ENCODE measurements around the gene TLR7. TPM values are rescaled to one million over a fixed set of nuclear protein-coding genes. Genes with fewer than 3 reads are reported as not detected.

The TLR7 gene
- total RNA-seq (2014; rRNA removed; shearing (Covaris generic)) = 0.06 TPM in 1 of 2 replicates, not detected in the other

DNA sequence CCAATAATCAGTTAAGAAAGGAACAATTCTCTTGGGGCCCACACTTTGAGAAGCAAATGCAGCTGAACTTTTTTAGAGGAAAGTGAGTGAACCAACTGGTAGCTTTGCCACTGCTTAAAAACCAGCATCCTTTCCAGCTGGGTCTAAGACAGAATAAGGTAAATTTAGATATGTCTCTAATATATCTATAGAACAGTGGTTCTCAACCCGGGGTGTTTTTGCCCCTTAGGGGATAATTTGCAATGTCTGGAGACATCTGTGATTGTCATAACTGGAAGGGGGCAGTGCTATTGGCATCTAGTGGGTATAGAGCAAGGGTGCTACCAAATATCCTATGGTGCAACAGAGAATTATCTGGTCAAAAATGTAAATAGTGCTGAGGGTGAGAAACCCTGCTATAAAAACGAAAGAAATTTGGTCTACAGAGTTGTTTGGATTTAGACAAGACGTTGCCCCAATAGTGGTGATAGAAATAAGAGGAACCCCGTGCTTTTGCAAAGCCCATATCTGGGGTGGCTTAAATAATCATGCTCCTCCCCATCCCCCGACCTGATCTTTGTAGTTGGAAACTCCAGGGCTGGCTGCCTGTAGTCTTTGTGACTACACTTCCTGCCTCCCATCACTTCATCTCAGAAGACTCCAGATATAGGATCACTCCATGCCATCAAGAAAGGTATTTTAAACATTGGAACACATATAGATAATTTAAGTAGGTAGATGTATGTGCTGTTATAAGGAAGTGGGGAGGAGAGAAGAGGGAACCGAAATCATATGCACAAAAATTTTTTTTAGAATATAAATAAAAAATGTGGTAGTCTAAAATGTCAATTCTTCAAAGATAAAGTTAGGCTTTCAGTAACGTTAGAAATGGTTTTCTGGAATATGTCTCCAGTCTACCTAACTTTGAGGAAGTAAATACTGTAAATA, at the start of gene TLR7:
Gene TLR7 (plus strand): TSS at position 622 of the 927 bp plus-strand sequence. CDS start 507 bp downstream, outside the sequence.
- DNase-seq (ENCODE audit: low read depth) = no peak

DNA sequence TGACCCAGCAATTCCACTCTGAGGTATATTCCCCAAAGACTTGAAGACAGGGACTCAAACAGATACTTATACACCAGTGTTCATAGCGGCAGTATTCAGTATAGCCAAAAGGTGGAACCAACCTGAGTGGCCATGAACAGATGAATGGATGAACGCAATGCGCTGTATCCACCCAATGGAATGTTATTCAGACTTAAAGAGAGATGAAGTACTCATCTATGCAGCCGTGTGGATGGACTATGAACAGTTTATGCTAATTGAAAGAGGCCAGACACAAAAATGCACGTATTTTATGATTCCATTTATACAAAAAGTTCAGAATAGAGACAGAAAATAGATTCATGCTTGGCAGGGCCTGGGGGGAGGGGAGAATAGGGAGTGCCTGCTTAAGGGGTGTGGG, 49.3 kb upstream of the TLR7 start:
- DNase-seq (ENCODE audit: low read depth) = no peak

DNA sequence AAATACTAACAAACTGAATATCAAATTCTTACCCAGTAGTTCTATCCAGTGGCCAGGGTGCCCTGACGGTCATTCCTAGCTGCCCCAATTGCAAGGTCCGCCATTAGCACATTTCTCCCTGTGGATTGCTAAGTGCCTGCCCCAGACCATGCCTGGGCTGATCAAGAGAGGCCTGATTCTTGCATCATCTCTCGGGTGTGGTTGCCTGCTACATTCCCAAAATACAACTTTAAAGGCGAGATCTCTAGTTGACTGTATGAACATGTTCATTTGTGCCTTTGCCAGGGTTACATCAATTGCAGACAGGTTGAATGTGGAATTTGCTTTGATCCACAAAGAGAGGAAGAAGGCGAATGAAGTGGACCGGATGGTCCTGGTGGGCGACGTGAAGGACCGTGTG, 47.6 kb upstream of the TLR7 start:
- no peak for DNase-seq (ENCODE audit: low read depth)

DNA sequence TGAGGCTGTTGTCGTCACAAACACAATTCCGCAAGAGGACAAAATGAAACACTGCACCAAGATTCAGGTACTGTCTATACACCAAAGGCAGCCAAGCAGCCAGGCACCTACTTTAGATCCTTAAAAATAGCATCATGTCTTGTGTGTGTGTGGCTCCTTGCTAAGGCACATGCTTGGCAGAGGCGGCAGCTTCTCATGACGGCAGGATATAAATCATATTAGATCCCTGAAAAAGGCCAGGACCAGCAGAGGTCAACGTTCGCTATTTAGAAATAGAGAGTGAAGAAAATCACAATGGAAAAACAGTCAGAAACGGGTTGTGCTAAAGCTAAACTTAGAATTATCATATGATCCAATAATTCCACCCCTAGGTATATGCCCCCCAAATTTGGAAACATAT, 46.1 kb upstream of the TLR7 start:
- DNase-seq (ENCODE audit: low read depth) = no peak

DNA sequence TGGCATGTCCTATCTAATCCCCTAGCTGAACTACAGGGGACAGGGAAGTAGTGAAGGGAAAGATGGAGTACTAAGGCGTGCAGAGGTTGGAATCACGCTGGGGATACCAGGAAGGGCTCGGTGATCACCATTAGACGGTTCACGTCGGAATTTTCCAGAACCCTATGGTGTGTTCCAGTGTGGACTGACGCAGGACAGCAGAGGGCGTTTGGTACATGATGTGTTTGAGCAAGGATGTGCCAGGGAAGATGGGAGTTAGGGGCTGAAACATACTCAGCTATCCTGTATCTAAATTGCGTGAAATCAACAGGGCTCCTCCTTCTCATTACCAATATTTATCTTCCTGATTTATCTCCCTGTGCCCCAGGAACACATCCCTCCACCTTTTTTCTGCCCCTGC, 41.9 kb upstream of the TLR7 start:
- no peak for DNase-seq (ENCODE audit: low read depth)

DNA sequence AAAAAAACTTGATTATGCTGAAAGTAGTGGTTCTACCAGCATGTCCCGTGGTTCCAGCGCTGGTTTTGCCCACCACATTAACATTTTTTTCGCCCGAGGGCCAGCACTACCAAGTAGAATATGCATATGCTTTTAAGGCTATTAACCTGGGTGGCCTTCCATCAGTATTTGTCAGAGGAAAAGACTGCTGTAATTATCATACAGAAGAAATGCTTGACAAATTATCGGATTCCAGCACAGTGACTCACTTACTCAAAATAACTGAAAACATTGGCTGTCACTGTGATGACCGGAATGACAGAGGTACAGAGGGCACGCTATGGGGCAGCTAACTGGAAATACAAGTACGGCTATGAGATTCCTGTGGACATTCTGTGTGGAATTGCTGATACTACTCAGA, 41.1 kb upstream of the TLR7 start:
- peak; percentile 8 for DNase-seq (ENCODE audit: low read depth)

DNA sequence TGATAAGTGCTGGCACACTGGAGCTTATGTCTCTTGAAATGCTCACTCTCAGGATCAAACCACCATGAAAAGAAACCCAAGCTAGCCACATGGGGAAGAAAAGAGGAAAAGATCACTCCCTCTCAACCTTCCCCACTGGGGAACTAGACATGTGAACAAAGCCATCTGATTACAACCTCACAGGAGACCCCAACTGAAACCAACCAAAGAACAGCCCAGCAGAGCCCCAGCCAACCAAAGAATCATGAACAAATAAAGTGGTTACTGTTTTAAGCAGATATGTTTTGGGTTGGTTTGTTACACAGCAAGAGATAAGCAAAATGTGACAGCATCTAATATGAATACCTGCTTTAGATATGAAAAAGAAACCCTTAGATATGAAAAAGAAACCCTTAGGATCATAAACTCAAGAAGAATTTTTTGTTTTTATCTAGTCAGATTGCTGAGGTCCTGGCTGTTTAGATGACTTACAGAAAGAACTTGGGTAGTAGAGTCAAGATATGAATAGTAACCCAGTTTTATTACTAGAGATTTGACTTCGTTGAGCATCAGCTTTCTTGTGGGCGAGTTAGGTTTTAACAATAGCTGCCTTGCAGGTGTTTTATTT, 23.7 kb upstream of the TLR7 start:
- no peak for DNase-seq (ENCODE audit: low read depth)

DNA sequence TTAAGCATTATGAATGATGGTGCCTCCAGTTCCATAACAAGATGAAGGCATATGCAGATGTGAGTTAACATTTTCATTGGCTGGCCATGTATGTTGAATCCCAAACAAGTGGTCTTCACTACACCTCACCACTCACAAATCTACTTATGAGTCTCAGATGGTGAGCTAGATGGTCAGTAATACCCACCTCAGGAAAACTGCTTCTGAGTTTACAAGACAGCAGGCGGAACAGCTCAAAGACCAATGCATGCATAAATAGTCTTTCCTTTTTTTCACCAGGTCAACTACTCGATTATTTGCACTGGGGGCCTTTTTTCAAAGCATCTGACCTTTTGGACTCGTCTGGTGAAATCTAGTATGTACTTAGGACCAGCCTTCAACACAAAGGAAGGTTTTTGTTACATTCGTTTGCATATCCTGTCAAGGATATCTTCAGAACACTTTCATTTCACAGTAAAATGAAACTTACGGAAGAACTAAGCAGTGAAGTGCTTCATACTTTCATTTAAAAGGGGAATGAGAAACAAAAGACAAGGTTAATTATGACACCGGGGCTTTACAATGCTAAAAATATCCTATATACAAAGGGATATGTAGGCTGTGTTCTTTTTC, 23.1 kb upstream of the TLR7 start:
- DNase-seq (ENCODE audit: low read depth) = no peak

DNA sequence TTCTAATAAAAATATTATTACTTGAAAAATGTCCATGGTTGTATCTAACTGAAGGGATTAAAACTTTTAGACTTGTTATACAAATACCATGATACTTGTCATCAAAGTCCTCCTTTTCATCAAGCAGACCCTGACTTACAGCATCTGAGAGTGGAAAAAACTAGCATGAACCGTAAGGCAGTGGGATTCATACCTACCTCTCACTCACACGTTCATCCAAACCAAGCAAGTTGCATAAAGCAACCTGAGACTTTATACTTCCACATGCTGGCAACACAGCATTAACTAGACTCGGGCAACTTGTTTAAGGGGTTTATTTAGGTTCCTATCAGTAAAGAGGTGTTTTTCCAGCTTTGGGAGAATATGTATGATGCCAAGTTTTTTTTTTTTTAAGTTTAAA, 22.6 kb upstream of the TLR7 start:
- no peak for DNase-seq (ENCODE audit: low read depth)

DNA sequence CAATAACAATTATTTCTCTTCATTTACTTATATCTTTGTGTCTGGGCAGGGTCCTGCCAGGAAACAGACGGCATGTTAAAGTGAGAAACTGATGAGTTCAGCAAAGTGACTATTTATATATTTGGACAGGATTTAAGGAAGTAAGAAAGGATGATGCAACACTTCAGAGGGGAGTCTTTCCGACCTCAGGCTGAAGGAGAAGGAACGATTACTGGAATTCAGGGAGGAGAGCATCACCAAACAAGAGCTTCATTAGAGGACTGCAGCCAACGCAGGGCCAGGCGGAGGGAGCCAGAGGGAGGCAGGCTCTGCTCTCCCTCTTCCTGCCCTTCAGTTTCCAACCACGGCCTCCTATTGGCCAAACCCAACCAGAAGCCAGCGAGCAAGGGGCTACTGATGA, 1.5 kb upstream of the TLR7 start:
- no peak for DNase-seq (ENCODE audit: low read depth)

DNA sequence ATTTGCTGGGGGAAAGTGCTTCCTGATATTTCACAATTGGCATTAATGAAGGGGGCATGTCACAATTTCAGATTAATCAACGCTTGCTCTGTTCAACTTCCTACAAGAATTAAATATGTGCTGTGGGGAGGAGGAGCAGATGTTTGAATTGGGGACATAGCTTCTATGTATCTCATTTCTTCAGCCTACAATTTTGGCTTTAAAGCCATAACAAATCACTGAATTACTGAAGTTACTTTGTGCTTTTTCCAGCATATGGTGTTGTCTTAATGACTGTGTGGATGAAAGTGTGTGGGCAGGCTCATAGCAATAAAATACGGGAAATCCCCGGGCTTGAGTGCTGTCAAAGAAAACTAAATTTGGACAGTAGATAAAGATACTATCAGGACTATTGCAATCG, 813 bp downstream of the TLR7 start:
- no peak for DNase-seq (ENCODE audit: low read depth)

DNA sequence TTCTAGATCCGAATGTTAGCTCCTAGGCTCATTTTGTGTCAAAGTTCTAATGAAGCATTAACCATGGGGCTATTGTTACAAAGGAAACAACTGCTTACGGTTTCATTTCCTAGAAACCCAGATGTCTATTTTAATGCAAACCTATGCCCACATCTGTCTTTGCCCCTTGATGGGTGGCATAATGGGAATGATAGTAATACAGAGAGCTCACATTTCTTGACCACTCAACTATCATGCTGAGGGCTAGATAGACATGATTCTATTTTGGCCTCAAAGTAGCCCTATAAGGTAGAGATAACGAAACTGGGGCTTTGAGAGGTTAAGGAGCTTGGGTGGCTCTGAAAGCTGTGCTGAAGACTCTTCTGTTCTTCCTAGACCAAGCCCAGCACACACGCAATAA, 1.9 kb downstream of the TLR7 start:
- DNase-seq (ENCODE audit: low read depth) = no peak

DNA sequence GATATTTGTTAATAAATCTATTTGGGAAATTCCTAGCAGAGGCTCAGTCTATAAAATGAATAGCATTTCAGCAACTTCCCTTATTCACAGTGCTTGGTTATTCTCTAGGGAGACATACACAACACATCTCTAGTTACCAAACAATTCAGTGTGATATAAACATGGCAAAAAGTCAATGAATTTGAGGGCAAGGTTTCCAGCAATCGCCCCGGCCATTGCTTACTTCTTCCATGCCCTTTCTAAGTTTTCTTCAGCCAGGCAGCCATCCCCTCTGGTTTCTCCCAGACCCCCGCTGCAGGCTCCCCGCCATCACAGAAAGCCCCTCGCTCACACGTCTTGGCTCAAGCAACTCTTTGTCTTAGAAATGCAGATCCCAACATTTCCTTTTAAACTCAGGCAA, 4.4 kb downstream of the TLR7 start:
- DNase-seq (ENCODE audit: low read depth) = no peak

DNA sequence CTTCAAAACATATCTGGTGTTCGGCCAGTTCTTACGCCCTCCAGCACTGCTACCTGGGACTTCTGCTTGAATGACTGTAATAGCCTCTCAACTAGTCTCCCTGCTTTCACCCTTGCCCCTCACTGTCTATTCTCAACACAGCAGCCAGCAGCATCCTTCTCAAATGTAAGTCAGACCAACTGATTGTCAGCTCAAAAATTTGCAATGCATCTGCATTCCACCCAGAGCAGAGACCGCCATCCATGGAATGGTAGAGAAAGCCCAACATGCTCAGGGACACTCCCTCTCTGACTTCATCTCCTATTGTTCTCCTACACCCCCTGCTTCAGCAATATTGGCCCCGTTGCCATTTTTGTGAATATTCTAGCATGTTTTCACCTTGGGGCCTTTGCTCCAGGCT, 5.9 kb downstream of the TLR7 start:
- no peak for DNase-seq (ENCODE audit: low read depth)

DNA sequence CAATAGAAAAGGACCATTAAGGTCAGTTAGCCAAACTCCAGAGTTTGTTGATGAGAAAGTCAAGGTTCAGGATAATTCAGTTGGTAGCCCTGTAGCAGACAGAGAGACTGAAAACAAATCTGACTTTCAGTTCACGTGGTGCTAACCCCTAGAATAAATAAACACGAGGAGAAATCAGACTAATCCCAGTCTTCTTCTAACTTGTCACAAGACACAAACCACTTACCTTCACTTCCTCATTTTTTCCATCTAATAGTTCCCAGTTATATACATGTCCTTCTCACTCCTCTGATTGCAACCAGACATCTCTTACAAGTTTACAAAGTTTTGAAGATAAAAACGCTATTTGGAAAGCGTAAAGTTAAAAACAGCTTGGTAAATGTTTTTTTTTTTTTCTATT, 7.7 kb downstream of the TLR7 start:
- DNase-seq (ENCODE audit: low read depth) = no peak

DNA sequence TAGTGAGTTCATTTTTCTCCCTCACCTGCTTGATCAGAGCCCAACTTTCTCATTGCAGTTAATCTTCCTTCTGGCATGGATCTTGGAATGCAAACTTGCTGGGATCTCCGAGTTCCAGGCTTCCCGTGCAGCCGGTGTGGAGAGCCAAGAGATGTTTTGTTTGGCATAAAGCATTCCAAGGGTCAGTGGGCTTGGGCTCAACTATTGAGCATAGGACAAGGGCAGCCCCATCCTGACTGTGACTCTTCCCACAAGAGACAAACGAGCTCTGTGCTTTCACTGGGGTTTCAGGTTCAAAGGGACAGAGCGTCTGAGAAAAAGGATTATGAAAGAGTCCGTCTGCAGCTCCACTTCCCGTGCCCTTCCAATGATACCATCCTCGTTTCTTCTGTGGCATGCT, 10.5 kb downstream of the TLR7 start:
- no peak for DNase-seq (ENCODE audit: low read depth)

DNA sequence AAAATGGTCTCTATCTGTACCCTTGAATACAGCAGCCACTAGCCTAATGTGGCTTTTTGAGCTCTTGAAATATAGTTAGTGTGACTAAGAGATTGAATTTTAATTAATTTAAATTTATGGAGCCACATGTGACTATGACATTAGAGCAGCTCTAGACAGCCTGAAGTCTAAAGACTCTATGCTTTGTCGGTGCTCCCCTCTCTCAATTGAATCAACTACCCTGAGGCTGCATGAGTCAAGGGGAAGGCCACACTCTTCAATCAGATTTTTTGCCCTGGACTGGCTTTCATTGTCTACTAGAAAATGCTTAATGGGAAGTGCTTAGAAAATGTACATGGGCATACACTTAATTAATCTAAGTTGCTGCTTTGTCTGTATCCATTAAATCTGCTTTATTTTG, 11.7 kb downstream of the TLR7 start:
- no peak for DNase-seq (ENCODE audit: low read depth)

DNA sequence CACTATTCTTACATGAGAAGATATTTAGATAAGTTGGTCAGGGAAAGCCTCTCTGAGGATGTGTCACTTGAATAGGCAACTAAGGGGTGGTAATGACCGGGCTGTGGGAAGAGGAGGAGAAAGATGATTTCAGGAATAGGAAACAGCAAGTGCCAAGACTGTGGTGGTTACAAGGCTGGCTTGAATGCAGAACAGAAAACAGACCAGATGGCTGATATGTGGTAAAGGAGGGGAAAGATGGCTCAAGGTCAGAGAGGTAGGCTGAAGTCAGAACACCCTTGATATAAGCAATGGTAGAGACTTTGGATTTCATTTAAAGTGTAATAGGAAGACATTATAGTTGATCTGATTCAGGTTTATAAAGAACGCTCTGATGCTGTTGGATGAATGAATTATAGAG, 15.0 kb downstream of the TLR7 start:
- DNase-seq (ENCODE audit: low read depth) = no peak

DNA sequence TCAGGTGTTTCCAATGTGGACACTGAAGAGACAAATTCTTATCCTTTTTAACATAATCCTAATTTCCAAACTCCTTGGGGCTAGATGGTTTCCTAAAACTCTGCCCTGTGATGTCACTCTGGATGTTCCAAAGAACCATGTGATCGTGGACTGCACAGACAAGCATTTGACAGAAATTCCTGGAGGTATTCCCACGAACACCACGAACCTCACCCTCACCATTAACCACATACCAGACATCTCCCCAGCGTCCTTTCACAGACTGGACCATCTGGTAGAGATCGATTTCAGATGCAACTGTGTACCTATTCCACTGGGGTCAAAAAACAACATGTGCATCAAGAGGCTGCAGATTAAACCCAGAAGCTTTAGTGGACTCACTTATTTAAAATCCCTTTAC, 18.6 kb downstream of the TLR7 start:
- DNase-seq (ENCODE audit: low read depth) = no peak

DNA sequence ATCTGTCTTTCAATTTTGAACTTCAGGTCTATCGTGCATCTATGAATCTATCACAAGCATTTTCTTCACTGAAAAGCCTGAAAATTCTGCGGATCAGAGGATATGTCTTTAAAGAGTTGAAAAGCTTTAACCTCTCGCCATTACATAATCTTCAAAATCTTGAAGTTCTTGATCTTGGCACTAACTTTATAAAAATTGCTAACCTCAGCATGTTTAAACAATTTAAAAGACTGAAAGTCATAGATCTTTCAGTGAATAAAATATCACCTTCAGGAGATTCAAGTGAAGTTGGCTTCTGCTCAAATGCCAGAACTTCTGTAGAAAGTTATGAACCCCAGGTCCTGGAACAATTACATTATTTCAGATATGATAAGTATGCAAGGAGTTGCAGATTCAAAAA, 19.7 kb downstream of the TLR7 start:
- DNase-seq (ENCODE audit: low read depth) = no peak

DNA sequence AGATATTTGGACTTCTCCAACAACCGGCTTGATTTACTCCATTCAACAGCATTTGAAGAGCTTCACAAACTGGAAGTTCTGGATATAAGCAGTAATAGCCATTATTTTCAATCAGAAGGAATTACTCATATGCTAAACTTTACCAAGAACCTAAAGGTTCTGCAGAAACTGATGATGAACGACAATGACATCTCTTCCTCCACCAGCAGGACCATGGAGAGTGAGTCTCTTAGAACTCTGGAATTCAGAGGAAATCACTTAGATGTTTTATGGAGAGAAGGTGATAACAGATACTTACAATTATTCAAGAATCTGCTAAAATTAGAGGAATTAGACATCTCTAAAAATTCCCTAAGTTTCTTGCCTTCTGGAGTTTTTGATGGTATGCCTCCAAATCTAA, 20.3 kb downstream of the TLR7 start:
- DNase-seq (ENCODE audit: low read depth) = no peak

DNA sequence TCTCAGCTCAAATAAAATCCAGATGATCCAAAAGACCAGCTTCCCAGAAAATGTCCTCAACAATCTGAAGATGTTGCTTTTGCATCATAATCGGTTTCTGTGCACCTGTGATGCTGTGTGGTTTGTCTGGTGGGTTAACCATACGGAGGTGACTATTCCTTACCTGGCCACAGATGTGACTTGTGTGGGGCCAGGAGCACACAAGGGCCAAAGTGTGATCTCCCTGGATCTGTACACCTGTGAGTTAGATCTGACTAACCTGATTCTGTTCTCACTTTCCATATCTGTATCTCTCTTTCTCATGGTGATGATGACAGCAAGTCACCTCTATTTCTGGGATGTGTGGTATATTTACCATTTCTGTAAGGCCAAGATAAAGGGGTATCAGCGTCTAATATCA, 20.9 kb downstream of the TLR7 start:
- no peak for DNase-seq (ENCODE audit: low read depth)

DNA sequence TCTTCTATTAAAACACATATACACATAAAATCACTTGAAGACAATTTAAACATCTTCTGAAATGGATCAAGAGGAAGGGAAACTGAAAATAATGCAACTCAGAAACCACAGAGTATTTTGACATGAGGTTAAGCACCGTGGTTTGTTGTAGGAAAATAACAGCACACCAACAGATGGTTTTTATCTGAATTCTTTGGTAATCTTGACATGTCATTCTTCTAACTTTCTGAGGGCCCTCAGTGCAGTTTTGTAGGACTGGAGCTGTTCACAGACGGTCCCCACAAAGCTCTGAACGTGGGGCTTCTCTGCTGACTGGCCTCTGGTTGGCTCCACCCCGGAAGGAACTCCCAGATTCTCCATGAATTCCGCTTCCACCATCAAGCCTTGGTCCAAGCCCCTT, 23.6 kb downstream of the TLR7 start:
- no peak for DNase-seq (ENCODE audit: low read depth)
